NCI-H1417 (cell line): ENCODE results near the gene EPS15.
A peak's percentile ranks its signal among the peaks of the same experiment; 100 is the strongest.
"Not testable (repeated sequence)": the region's sequence is repeated elsewhere in the genome, so short reads cannot be mapped to it uniquely, and the experiment has no call there.

Experiments used
- DNase-seq, 3 experiments: peaks; one replicate each; lab custom pipeline; 2025; lab: John Stamatoyannopoulos, UW

EPS15 gene

GRCh38 chr1:51515312-51515960 is 3.6 kb downstream of the EPS15 start:
- DNase-seq: no peak

GRCh38 chr1:51514733-51515132 is 4.3 kb downstream of the EPS15 start:
- DNase-seq: peak in 1 of 3 experiments; percentile 49

GRCh38 chr1:51512606-51513005 is 6.5 kb downstream of the EPS15 start:
- peak in 1 of 3 experiments; percentile 43 for DNase-seq

DNA sequence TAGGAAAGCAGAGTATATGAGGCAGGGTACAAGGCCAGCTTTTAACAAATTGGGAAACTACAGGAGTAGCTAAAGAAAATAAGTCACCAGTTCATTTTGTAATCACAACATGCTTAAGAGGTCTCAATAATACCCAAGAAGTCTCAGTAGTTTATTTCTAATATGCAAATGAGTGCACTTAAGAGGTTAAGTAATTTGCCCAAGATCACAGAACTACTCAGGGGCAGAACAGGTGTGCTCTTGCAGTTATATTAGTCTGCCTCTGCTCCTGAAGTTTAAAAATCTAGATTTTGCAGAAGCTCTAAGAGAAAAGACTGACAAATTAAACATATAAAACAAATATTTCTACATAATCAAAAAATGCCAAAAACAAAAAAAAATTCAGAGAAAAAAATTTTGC is 6.9 kb downstream of the EPS15 start:
- no peak for DNase-seq

- DNase-seq: no peak
Measured at GRCh38 chr1:51509773-51510172, 9.3 kb downstream of the EPS15 start.

DNA sequence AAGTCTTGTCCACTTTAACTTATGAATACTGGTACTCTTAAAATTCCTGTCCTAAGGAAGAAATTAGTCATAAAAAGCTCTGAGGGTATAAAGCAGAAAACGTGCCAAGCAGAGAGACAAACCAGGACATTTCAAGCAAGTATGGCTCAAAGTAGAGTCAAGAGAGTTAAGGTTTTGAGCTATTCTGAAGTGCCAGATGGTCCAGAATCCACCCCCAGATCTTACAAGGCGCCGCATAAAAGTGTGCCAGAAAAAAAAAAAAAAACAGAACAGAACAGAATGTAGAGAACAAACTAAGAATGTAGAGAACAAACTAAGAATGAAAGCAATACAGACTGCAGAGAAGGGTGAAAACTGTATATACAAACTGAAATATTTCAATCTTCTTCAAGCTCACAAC is 12.5 kb downstream of the EPS15 start:
- DNase-seq: no peak

DNA sequence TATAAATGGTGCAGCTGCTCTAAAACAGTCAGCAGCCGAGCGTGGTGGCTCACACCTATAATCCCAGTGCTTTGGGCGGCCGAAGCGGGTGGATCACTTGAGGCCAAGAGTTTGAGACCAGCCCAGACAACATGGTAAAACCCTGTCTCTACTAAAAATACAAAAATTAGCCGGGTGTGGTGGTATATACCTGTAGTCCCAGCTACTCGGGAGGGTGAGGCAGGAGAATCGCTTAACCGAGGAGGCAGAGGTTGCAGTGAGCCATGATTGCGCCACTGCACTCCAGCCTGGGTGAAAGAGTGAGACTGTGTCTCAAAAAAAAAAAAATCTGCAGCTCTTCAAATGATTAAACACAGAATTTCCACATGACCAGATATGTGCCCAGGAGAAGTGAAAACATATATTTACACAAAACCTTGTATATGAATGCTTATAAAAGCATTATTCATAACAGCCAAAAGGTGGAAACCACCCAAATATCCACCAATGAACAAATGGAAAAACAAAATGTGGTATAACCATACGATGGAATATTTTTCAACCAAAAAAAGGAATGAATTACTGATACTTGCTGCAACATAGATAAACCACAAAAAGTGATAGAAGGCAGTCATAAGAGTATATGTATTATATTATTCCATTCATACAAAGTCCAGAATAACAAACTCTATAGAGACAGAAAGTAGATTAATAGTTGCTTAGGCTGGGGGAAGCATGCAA is 14.1 kb downstream of the EPS15 start:
- DNase-seq: no peak

GRCh38 chr1:51501218-51501630 is 17.8 kb downstream of the EPS15 start:
- DNase-seq: not testable (repeated sequence)

DNA sequence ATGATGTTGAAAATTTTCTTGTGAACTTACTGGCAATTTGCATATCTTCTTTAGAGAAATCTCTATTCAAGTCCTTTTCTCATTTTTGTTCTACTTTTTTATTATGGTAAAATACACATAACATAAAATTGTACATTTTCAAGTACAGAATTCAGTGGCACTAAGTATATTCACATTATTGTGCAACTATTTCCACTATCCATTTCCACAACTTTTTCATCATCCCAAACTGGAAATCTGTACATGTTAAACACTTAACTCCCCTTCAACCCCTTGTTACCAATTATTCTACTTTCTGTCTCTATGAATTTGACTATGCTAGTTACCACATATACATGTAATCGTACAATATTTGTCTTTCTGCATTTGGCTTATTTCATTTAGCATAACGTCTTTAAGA is 19.4 kb downstream of the EPS15 start:
- no peak for DNase-seq

DNA sequence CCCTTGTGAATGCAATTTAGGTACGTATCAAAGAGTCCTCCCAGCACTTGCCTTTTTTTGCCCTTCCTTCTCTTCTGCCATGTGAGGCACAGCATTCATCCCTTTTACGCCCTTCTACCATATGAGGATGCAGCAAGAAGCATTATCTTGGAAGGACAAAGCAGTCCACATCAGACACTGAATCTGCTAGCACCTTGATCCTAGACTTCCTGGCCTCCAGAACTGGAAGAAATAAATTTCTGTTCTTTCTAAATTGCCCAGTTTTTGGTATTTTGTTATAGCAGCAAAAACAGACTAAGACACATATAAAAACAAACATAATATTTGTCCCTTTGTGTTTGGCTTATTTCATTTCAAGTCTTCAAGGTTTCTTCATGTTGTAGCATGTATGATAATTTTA is 20.1 kb downstream of the EPS15 start:
- no peak for DNase-seq

- no peak for DNase-seq
Measured at GRCh38 chr1:51497340-51497739, 21.7 kb downstream of the EPS15 start.

DNA sequence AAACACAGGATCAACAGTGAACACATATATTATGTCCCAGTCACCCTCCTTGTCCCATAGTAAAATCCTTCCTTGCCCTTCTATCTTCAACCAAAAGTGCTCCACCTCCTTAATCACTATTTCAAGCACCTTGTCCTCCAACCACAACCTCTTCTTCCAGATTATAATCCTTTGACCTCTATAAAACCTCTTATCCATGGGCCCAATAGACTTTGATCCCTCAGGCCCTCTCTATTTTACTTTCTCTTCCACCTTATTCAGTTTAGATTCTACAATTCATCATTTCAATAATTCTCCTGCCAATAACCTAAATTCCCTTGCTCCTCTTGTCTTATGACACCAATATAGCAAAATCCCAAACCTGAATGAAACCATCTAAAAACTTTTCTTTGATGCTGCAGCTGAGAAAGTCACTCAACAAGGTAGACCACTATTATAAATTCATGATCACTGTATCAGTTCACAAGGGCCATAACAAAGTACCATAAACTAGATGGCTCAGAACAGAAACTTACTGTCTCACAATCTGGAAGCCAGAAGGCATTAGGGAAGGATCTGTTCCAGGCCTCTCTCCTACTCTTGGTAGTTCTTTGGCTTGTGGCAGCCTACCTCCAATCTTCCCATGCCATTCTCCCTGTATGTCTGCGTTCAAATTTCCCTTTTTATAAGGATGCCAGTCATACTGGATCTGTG is 24.8 kb downstream of the EPS15 start:
- no peak for DNase-seq

GRCh38 chr1:51491166-51491981 is 27.7 kb downstream of the EPS15 start:
- DNase-seq: peak in 2 of 3 experiments; percentile 18 to 19

DNA sequence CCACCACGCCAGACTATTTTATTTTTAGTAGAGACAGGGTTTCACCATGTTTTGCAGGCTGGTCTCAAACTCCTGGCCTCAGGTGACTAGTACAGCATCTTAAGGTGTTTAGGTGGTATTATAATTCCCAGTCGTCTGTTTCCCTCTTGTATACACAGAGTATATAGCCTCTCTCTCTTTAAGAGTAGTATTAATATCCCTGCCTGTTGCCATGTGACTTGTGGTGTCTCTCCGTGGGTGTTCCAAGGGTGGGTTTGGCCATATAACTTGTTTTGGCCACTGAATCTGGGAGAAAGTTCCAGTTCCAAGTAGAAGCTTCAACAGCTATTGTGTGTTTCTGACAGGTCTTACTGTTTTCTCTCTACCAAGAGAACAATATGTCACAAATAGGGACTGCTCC is 29.6 kb downstream of the EPS15 start:
- DNase-seq: no peak

GRCh38 chr1:51488372-51489050 is 30.6 kb downstream of the EPS15 start:
- DNase-seq: no peak

DNA sequence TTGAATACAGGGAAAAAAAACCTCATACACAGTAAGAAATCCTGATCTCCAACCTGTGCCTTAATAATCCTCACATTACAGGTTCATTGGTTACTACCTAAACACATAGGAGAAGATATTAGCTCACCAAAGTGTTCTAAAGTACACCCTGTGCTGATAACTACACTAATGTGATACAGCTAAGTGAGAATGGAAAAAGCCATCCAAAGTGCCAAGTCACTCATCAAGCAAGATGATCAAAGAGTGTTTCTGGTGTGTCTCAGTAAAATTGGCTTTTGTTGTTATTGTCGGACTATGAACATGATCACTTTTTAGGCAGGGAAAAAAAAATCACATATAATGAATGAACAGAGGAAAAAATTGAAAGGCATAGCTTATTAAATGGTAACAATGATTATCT is 31.4 kb downstream of the EPS15 start:
- DNase-seq: peak in 1 of 3 experiments; percentile 10

DNA sequence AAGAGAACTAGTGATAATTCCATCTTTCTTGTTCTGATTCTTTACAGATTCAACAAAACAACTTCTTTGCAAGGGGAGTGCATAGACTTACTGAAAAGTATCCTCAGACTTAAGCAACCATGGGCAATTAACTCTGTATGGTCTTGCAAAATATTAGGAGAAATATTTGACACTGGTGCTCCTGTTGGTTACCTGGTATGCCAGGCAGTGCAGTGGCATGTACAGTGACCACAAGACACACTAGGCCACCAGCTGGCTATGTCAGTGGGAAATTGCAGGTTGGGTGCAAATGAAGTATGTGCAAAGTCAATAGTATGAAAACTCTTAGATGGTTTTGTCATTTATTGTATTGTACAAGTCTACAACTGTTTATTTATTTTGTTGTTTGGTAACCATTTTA is 34.5 kb downstream of the EPS15 start:
- DNase-seq: no peak

GRCh38 chr1:51482881-51483280 is 36.2 kb downstream of the EPS15 start:
- no peak for DNase-seq

DNA sequence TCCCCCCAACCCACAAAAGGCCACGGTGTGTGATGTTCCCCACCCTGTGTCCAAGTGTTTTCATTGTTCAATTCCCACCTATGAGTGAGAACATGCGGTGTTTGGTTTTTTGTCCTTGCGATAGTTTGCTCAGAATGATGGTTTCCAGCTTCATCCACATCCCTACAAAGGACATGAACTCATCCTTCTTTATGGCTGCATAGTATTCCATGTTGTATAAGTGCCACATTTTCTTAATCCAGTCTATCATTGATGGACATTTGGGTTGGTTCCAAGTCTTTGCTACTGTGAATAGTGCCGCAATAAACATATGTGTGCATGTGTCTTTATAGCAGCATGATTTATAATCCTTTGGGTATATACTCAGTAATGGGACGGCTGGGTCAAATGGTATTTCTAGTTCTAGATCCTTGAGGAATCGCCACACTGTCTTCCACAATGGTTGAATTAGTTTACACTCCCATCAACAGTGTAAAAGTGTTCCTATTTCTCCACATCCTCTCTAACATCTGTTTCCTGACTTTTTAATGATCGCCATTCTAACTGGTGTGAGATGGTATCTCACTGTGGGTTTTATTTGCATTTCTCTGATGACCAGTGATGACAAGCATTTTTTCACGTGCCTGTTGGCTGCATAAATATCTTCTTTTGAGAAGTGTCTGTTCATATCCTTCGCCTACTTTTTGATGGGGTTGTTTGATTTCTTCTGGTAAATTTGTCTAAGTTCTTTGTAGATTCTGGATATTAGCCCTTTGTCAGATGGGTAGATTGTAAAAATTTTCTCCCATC is 44.0 kb downstream of the EPS15 start:
- DNase-seq: not testable (repeated sequence)

DNA sequence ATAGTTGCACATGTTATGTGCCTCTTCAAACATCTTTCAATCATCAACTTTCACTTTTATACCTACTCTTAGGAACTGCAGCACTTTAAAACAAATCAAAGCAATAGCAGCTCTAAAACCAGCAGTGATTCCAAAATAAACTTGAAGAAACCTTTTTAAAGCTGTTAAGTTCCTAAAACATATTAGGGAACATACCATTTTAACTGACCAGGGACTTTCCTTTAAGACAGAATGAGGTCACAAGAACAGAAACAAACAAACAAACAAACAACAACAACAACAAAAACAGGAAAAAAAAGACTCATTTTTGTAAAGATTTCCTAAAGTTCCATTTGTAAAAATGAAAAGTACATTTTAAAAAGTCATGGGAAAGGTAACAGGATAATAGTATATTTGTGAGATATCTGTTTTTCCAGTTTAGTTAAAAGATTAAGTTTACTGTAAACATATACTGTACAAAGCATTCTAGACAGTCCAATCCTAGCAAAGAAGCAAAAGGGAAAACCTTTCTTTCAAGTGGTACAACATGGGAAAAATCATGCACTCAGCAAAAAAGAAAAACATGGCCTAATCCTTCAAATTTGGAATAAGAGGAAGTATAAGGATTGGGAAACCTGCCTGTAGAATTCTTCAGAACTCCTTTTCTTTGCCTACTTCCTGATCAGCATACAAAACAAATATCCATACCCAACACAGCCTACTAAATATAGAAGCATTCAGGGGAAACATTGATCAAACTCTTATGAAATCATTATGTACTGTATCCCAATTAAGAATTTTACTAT is 45.5 kb downstream of the EPS15 start:
- no peak for DNase-seq
